A673 (cell line): ENCODE results near the gene OPN3. TPM values are rescaled to one million over a fixed set of nuclear protein-coding genes. Genes with fewer than 3 reads are reported as not detected.

Source experiments
- BruUV-seq: library from RNA; stranded (reverse); fragments of 400-500 nt; replicated peaks from 2 replicates; lab custom pipeline; 2021; lab: Mats Ljungman, UMichigan
- CTCF ChIA-PET: fragments of 300-600 bp; sonication (Branson Sonifier 250); formaldehyde crosslinking; loops from one replicate; lab custom pipeline; 2022; ENCODE audit warnings: antibody characterized with exemption; lab: Charles Lee
- POLR2A ChIA-PET: fragments of 300-600 bp; sonication (Branson Sonifier 250); formaldehyde crosslinking; loops from one replicate; lab custom pipeline; 2022; ENCODE audit warnings: antibody characterized with exemption; ENCODE audit not compliant: low non-redundant PET; lab: Charles Lee
- DNase-seq: peaks from one replicate; pipeline ENCODE4 v3.0.0-alpha.2; 2015; ENCODE audit warnings: low spot score
- H3K27ac ChIP-seq: fragments of 200-600 bp; sonication (generic); 2 replicates; pipeline ENCODE4 v1.5.1; 2016; ENCODE audit warnings: mixed run types, low read depth, mild to moderate bottlenecking, mixed read lengths, antibody characterized with exemption, low read length; ENCODE audit not compliant: poor library complexity, severe bottlenecking
- H3K27me3 ChIP-seq: fragments of 200-600 bp; sonication (generic); replicated peaks from 2 replicates; pipeline ENCODE4 v1.6.1; 2017; ENCODE audit warnings: mixed run types, low read depth, mild to moderate bottlenecking, mixed read lengths, antibody characterized with exemption, low read length; ENCODE audit not compliant: insufficient read depth, poor library complexity
- H3K36me3 ChIP-seq: fragments of 200-600 bp; sonication (generic); 2 replicates; pipeline ENCODE4 v1.6.1; 2016; ENCODE audit warnings: mixed run types, mild to moderate bottlenecking, mixed read lengths, antibody characterized with exemption, low read length; ENCODE audit not compliant: insufficient read depth, poor library complexity, severe bottlenecking
- H3K4me1 ChIP-seq: fragments of 200-600 bp; sonication (generic); 2 replicates; pipeline ENCODE4 v1.6.1; 2017; ENCODE audit warnings: mixed run types, mild to moderate bottlenecking, mixed read lengths, antibody characterized with exemption, low read length; ENCODE audit not compliant: insufficient read depth, poor library complexity, severe bottlenecking
- H3K4me3 ChIP-seq: fragments of 200-600 bp; sonication (generic); 2 replicates; pipeline ENCODE4 v1.5.1; 2016; ENCODE audit warnings: low read depth, mixed run types, mild to moderate bottlenecking, mixed read lengths, low read length; ENCODE audit not compliant: poor library complexity, severe bottlenecking
- H3K9me3 ChIP-seq: fragments of 200-600 bp; sonication (generic); 2 replicates; pipeline ENCODE4 v1.6.1; 2016; ENCODE audit warnings: mixed run types, low read depth, mild to moderate bottlenecking, mixed read lengths, antibody characterized with exemption, low read length; ENCODE audit not compliant: poor library complexity, severe bottlenecking
- EZH2 ChIP-seq: fragments of 200-600 bp; sonication (generic); IDR thresholded peaks from 2 replicates; pipeline ENCODE4 v1.6.1; 2017; ENCODE audit warnings: borderline replicate concordance, low read depth, mild to moderate bottlenecking, mixed read lengths, antibody characterized with exemption, low read length; ENCODE audit not compliant: poor library complexity, severe bottlenecking
- intact Hi-C: fragments of 100-400 bp; cut with micrococcal nuclease; formaldehyde crosslinking; loops from one replicate; pipeline ENCODE4 v1.10.0; 2022; ENCODE audit not compliant: unreplicated experiment
- total RNA-seq: library from RNA; stranded (reverse); gene quantifications from 2 replicates; pipeline ENCODE4 v1.2.3, GENCODE V29; 2021
- TF ChIP-seq, protein P1 (sequence below): fragments of 300-800, 200-600 bp; sonication (generic); conservative IDR thresholded peaks from 2 replicates; pipeline ENCODE4 v1.5.1; 2017; ENCODE audit warnings: low read depth, mild to moderate bottlenecking, antibody characterized with exemption, low read length, moderate library complexity, mixed read lengths

Gene OPN3
- total RNA-seq, 1 experiment from 2014 or later = 12.6 TPM

DNA sequence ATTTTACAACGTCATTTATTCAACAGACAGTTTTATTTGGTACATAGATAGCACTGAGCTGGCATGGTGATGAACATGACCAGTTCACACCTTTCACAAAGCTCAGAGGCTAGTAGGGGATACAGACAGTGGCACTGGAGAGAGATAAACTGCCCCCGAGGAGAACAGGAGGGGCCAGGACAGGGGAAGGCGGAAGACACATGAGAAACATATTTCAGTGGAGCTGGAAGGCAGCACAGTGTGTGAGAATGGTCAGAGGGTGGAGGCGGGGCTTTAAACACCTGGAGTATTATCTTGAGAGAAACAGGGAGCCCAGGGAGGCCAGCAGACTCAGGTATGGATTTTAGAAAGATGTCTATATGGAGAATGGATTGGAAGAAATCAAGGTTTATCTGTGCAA, 49.5 kb downstream of the OPN3 start:
- Histone ChIP-seq H3K4me3 (no peak overlapping the region), H3K27ac (no peak overlapping the region), H3K27me3 (no peaks in the 10 kb centered on the region), H3K36me3 (peaks cover 15% of the 10 kb centered on the region), H3K4me1 (peaks cover 4% of the 10 kb centered on the region), H3K9me3 (no peaks in the 10 kb centered on the region)
- no TSS peak for BruUV-seq
- intact Hi-C loops = no loop called here
- CTCF ChIA-PET = no interaction called here
- DNase-seq = no peak
- POLR2A ChIA-PET = no interaction called here
- TF ChIP-seq, protein P1, sequence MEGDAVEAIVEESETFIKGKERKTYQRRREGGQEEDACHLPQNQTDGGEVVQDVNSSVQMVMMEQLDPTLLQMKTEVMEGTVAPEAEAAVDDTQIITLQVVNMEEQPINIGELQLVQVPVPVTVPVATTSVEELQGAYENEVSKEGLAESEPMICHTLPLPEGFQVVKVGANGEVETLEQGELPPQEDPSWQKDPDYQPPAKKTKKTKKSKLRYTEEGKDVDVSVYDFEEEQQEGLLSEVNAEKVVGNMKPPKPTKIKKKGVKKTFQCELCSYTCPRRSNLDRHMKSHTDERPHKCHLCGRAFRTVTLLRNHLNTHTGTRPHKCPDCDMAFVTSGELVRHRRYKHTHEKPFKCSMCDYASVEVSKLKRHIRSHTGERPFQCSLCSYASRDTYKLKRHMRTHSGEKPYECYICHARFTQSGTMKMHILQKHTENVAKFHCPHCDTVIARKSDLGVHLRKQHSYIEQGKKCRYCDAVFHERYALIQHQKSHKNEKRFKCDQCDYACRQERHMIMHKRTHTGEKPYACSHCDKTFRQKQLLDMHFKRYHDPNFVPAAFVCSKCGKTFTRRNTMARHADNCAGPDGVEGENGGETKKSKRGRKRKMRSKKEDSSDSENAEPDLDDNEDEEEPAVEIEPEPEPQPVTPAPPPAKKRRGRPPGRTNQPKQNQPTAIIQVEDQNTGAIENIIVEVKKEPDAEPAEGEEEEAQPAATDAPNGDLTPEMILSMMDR = no peak
- TF ChIP-seq EZH2 = no peak

DNA sequence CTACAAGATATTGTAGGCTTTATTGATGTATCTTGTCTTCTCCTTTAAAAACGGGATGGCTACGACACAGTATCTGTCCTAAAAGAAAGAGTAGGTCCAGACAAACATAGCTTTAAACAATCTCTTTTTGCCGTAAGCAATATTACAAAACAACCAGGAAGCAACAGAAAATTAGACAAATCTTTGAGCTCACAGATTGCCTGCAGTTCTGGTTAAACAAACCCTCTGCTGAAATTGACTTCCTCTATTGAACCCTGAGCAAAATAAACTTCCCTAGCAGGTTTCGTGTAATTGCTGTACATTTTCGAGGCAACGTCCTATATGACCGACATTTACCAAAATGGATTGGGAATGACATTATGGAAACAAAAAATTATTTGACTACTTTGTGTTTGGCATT, 50.6 kb downstream of the OPN3 start:
- Histone ChIP-seq H3K27me3 (no peaks in the 10 kb centered on the region), H3K36me3 (peaks cover 15% of the 10 kb centered on the region), H3K27ac (no peak overlapping the region), H3K9me3 (no peaks in the 10 kb centered on the region), H3K4me1 (peaks cover 4% of the 10 kb centered on the region), H3K4me3 (no peak overlapping the region)
- DNase-seq = no peak
- CTCF ChIA-PET = no interaction called here
- intact Hi-C loops = no loop called here
- BruUV-seq = no TSS peak
- no peak for TF ChIP-seq EZH2
- TF ChIP-seq, protein P1 = no peak
- POLR2A ChIA-PET = no interaction called here

DNA sequence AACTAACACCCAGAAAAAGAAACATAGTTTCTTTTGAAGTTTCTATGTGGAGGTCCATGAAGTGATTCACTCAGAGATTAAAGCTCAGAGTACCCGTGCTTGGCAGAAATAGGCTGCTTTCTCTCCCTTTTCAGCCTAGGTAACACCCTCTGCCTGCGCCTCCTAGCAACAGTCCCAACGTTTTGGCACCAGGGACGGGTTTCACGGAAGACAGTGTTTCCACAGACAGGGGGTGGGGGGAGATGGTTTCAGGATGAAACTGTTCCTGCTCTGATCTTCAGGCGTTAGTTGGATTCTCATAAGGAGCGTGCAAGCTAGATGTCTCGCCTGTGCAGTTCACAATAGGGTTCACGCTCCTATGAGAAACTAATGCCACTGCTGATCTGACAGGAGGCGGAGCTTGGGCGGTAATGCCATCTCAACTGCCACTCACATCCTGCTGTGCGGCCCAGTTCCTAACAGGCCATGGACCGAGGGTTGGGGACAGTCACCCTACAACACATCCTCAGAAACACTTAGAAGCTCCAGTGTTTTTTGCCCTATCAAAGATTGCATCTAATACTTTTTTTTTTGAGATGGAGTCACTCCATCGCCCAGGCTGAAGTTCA, 53.2 kb downstream of the OPN3 start:
- no peak for TF ChIP-seq EZH2
- TF ChIP-seq, protein P1 = no peak
- peaks cover 6% of the 10 kb centered on the region for H3K36me3 ChIP-seq
- ChIA-PET POLR2A (no interaction called here), CTCF (no interaction called here)
- DNase-seq = no peak
- intact Hi-C loops = no loop called here
- no peaks in the 10 kb centered on the region for H3K27me3 ChIP-seq
- BruUV-seq = no TSS peak
- no peaks in the 10 kb centered on the region for H3K9me3 ChIP-seq
- H3K27ac ChIP-seq = no peak overlapping the region
- H3K4me1 ChIP-seq = no peaks in the 10 kb centered on the region
- H3K4me3 ChIP-seq = no peak overlapping the region
